CD4-positive, alpha-beta T cell treated with Interleukin-15 for 4 hours (primary cell): ENCODE results near the gene SELPLG.
"Not testable (repeated sequence)": the region's sequence is repeated elsewhere in the genome, so short reads cannot be mapped to it uniquely, and the experiment has no call there.

Source experiments
- DNase-seq: peaks from one replicate; pipeline ENCODE4 v3.0.0-alpha.2; 2020; ENCODE audit warnings: low spot score

SELPLG gene

DNA sequence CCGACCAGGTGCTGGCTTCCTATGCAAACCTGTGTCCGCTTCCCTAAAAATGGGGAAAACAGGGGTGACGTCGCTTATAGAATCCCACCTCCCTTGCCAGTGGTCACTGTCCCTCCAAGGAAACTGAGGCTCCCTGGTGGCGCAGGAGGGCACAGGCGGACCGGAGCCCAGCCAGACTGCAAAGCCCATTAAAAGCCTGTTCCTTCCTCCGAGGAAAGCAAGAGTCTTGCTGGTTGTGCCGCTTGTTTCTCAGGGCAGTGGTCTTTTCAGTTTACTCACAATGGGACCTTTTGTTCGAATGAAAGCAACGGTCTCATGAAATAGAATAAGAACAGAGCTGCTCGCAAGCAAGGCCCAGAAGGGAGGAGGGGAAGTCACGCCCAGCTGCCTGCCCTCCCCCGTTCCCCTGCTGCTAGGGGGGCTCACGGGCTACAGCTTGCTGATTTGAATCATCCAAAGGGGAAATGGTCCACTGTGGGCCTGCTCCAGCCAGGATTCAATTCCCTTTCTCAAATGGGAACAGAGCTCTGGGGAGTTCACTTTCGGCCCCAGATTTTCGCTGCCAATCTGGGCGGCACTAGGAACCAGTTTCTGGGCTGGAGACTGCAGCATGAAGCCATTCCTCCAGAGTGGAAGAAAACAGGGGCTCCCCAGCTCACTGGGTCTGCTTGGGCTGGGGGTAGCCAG is 4.6 kb upstream of the SELPLG start:
- DNase-seq, result no peak

DNA sequence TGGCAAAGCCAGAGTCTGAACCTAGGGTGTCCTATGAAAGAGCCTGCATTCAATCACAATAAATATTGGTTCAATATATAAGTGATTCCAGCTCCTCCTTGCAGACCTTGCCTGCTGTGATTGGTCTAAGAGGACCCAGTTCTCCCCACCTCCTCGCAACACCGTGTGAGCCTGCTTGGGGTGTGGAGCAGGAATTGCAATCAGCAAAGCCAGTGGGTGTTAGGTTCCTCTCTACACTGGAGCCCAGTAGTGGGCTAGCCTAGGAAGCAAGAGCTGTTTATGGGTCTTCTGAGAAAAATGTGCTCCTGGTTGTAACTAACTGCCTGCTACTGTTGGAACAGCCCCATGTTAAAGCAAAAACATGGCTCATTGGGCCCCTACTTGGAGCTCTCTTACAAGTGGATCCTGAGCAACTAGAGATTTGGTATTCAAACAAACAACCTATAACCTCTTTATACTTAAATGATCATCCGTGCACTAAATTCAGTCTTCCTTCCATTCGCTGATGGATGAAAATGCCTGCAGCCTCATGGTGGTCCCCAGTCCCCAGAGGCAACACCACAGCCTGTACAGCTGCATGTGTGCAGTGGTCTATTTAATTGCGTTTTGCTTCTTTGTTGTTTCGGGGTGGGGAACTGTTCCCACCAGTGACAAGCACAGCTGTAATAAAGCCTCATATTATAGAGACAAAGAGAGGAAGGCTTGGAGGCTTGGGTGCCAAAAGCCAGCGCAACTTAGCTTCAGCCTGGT is 3.7 kb upstream of the SELPLG start:
- DNase-seq, result no peak

DNA sequence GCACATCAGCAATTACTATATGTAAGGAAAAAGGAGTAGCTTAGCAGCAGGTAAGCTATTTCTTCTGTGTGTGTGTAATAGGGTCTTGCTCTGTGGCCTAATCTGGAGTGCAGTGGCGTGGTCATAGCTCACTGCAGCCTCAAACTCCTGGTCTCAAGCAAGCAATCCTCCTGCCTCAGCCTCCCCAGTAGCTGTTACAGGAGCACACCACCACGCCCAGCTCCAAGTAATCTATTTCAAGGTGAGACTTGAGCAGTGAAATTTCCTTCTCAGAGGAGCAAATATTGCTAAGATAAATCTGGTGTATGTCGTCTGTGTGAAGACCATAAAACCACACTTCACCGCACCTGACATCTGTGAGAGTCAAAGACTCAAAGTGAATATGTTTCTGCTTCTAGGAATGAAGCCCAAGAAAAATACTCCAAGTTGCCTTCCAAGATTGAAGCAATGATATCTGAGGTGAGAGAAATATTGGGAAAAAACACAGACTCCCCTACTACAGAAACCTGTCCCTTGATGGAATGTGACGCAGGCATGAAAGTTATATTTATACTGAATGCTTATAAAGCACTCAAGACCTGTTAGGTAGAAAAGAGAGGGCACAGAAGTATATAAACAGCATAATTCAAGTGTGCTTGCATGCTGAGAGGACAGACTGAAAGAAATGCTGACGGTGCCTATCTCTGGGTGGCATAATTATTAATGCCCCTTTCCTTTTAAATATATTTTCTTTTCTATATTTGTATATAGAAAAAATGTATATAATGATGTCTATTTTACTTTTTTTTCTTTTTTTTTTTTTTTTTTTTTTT is 2.5 kb upstream of the SELPLG start:
- no peak for DNase-seq

DNA sequence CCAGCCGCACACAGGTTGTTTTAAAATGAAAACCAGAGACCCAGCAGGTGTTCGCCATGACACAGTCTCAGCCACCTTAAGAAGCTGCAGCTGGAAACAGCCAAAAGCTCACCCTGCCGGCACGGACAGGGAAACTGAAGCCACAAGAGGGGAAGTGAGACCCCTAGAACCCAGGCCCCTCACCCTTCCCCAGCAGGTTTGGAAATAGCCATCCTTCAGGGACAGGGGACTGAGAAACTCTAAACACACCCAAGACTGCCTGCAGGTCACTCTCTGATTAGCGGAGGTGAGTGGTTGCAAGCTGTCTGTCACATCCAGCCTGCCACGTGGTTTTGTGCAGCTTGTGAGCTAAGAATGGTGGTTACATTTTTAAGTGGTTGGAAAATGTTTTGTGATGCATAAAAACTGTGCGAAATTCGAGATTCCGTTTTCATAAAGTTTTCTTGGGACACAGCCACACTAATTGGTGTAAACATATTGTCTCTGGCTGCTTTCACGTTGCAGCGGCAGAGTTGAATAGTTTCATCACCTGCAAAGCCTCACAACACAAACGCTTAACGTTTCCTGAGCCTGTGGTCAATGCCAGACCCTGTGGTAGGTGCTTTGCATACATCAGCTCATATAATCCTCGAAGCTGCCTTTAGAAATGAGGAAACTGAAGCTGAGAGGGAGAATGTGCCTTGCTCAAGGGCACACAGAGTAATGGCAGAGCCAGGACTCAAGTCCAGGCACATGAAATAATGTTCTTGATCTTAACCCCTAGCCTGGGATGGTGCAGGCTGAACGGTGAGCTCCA is 1.7 kb upstream of the SELPLG start:
- DNase-seq, result peak; percentile 56

DNA sequence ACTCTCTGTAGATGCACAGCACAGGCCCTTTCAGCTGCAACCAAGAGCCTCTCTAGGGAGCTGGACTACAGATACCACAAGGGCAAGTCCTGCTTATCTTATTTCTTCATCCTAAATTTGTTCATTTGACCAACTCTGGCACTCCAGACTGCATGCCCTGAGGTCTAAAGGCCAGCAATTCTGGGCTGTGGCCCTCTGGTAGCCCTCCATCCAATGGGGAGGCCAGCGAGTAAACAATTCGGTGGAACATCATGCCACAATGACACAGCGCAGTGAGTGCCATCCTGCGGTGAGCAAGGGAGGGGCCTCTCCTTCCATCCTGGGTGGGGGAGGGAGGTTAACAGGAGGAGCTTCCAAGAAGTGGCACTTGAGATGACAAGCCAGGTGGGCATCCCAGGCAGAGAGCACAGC is 652 bp upstream of the SELPLG start:
- DNase-seq, result peak; percentile 77

DNA sequence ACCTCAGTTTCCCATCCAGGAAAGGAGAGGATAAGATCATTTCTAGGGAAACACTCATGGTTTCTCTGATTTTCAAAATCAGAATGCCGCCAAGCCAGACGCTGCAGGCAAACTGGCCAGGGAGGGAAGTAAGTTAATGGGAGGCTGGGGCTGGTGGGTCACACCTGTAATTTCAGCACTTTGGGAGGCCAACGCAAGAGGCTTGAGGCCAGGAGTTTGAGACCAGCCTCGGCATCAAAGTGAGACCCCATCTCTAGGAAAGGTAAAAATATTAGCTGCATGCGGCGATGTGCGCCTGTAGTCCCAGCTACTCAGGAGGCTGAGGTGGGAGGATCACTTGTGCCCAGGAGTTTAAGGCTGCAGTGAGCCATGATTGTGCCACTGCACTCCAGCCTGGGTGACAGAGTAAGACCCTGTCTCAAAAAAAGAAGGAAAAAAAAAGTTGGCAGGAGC is 587 bp downstream of the SELPLG start:
- DNase-seq, result no peak

DNA sequence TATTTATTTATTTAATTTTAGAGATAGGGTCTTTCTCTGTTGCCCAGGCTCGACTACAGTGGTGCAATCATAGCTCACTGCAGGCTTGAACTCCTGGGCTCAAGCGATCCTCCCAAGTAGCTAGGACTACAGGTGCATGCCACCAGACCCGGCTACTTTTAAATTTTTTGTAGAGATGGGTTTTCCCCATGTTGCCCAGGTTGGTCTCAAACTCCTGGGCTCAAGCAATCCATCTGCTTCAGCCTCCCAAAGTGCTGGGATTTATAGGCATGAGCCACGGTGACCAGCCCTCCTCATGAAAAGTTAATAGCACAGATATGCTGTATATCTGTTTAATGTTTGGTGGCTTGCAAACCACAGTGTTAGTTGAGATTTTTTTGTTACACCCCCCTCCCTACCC is 2.4 kb downstream of the SELPLG start:
- DNase-seq, result not testable (repeated sequence)

DNA sequence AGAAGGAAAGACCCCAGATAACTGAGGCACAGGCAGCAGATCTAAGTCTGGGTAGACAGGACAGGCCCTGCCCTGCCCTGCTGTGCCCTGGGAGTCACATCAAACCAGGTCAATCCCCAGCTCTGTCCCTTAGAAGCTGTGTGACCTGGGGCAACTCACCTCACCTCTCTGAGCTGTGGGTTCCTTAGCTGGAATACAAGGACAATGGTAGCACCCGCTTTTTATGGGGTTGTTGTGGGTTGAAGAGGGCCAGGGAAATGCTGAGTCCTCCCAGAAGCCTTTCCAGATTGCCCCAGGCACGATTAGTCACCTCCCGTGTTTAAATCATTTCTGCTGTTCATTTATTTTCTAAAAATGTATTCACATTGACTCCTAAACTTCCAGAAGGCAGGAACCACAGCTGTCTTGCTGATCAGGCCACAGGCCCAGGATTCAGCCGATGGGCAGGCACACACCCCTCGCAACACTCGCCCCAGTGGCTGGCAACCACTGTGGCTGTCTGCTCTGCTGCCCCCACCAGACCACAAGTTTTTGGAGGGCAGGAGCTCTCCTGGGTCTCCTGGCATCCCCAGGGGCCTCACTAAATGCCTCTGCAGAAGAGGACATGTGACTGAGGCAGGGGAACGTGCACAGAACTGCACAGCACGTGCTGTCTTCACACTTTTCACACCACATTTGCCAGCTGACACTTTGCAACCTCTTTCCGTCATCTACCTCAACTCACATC is 3.0 kb downstream of the SELPLG start:
- no peak for DNase-seq

DNA sequence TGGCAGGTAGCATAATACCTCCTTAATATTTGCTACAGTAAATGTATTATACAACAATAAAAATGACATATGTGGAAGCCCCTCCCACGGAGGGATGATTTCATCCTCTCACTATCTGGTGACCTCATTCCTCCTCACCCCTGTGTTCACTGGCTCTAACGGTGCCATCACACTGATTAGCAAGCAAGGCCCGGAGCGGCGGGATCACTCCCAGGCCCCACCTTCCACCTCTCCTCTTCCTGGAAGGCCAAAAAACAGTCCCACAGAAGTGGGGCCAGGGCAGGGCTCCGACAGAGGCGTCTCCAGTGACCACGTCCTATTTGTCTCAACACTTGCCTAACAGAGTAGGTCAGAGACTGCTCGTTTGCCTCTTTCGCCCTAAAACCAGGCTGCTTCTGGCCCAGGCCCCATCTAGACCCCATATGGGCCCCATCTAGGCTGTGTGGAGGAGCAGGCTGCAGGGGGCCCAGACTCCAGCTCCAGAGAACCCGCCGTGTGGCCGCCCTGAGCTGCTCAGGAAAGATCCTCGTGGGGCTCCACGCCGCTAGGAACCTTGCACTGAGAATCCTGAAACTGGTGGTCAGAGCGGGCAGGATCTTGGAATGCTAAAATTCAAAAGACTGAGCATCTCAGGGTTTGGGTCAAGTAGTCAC is 3.7 kb downstream of the SELPLG start:
- DNase-seq, result peak; percentile 80

DNA sequence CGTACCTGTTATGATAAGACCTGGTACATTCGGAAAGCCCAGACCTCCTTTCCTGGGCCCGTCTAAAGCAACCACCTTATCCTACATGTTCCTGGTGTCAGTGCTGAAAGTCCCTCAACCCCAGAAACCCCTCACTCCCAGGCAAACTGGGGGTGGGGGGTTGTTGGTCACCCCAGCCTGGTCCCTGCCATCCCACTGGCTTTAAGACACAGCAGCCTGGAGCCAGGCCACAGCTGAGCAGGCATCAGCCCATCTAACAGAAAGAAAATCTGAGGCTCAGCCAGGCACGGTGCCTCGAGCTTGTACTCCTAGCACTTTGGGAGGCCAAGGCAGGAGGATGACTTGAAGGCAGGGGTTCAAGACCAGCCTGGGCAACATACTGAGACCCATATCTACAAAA is 4.5 kb downstream of the SELPLG start:
- DNase-seq, result no peak

DNA sequence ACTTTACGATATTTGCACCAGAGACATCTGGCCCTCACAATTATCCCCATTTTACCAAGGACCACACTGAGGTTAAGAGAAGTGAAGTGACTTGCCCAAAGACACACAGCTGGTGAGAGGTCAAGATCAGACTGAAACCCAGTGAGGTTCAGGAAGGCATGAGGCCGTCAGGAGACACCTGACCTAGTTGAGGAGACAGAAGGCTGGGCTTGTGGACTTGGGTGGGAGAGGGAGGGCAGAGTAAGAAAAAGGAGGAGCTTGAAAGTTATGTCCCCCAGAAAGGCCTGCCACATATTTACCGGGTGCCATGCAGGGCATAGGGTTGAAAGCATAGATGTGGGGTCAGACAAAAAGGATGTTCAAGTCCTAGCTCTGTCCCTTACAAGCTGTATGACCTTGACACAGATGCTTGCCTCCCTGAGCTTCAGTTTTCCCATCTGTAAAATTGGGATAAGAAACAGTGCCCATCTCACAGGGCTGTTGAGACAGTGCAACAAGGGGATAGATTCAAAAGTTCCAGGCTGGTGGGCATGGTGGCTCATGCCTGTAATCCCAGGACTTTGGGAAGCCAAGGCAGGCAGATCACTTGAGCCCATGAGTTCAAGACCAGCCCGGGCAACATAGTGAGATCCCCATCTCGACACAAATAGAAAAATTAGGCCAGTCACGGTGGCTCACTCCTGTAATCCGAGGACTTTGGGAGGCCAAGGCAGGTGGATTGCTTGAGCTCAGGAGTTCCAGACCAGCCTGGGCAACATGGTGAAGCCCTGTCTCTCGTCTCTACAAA is 6.4 kb downstream of the SELPLG start:
- DNase-seq, result no peak

DNA sequence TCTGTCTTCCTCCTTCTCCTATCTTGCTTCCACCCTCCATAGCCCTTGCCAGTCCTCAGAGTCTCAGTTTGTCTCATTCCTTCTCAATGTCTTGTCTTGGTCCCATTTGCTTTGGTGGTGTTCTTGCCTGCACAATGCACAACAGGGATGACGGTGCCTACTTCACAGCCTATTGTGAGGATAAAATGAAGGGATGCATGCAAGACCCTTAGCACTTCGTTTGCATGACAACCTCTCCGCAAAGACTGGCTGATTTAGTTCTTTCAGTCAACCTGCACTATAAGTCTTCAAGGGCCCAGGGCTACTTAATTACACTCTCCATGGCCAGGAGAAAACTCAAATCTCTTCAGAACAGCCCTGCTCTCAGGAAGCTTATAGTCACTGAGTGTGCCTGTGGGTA is 8.5 kb downstream of the SELPLG start:
- DNase-seq, result no peak

DNA sequence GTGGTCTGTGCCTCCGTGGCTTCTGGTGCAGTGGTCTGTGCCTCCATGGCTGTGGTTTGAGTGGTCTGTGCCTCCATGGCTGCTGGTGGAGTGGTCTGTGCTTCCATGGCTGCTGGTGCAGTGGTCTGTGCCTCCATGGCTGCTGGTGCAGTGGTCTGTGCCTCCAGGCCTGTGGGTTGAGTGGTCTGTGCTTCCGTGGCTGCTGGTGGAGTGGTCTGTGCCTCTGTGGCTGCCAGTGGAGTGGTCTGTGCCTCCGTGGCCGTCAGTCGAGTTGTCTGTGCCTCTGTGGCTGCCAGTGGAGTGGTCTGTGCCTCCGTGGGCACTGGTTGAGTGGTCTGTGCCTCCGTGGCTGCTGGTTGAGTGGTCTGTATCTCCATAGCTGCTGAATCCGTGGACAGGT is 10.1 kb downstream of the SELPLG start:
- DNase-seq, result no peak

DNA sequence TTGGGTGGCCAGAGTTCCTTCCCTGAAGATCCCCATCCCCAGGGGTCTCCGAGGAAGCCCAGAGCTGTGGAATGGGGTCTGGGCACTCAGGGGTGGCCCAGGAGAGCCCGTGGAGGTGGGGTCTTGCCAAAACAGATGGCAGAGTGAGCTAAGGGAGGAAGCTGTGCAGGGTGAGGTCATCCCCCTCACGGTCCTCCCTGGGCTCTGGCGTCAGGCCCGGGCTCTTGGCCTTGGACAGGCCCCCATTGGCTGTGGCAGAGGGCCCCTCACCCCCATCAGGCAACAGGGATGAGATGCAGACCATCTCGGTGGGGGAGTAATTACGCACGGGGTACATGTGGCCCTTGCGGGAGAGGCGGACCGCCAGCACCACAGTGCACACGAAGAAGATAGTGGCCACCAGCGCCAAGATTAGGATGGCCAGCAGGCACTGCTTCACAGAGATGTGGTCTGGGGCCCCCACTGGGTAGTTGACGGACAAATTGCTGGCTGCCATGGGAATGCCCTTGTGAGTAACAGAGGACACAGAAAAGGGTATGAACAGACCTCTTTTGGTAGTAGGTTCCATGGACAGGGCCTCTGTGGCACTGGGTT is 10.7 kb downstream of the SELPLG start:
- no peak for DNase-seq

DNA sequence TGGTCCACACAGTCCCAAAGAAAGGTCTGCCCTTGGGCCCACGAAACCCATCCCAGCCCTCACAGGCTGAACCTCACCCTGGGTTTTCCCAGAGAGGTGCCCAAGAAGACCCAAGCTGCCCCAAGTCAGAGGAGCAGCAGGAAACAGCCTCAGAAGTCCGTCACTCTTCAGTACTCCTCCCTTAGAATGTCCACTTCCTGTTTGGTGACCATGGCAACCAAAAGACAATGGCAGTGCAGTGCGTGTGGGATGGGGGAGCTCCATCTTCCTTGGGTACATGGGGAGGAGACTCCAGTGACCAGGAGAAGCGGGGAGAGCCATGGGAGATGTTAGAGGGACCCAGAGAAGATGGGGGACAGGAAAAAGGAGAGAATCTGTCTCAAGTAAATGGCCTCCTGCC is 11.3 kb downstream of the SELPLG start:
- DNase-seq, result no peak

DNA sequence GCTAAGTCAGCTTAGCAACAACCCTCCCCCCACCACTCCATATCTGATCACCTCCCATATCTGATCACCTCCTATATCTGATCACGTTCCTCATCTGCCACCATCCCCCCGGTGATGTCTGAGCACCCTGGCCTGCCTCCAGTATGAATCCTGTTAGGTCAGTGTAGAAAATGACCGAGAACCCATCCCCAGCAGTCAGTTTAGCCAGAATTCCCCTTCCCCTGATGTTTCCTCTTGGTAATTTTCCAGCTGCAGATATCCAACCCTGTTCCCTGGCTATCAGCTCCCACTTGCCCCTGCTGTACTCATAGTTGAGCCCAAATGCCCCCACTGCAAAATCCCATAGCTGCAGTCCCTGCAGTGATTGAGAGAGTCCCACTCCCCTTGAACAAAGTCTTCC is 12.5 kb downstream of the SELPLG start:
- no peak for DNase-seq

DNA sequence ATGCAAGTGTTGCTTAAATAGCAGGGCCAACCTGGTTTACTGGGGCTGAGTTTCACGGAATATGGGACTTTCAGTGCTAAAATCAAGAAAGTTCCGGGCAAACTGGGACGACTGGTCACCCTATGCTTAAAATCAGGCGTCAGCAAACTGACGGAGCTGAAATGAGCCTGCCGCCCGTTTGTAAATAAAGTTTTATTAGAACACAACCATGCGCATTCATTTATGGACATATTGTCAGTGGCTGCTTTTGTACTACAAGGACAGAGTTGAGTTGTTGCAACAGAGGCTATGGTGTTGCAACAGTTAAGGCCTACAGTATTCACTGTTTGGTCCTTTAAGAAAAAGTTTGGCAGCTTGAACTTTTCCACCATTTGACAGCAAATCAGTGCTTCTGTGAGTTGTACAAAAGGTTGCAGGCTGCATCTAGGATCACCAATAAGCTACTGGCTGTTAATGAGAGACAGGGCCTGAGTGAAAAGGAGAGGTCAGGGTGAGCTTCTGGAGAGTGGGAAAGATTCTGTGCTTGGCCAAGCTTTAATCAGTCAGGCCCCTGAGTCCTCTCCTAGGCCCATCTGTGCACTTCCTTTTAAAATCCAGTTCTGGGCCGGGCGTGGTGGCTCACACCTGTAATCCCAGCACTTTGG is 13.3 kb downstream of the SELPLG start:
- no peak for DNase-seq

DNA sequence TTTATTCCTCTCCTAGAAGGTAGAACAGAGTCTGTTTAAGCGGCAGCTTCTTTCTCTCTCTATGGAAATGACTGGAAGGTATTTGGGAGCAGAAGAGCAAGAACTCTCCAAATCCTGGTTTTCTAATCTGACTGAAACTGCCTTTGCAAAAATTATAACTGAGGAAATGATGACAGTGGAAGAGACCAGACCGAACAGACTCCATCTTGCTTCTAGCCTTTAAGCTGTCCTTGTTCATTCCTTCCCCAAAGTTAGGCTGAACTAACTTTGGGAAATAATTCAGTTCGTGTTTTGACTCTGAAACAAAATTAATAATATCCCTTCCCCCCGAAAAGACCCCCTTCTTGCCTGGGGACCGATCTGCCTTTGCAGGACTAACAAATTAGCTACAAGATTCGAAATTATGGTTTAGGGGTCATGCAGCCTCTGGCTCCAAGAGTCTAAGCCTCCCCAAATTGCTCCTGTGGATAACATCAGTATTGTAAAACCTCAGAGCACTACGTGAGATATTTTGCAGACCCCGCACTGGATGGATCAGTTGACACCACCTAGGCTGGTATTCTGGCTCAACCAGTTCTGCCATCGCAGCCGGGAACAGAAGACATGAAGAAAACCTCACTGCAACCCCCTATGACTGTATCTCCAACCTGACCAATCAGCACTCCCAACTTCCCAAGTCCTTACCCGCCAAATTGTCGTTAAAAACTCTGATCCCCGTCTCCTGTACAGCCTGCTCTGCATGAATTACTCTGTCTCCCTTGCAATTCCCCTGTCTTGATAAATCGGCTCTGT is 14.1 kb downstream of the SELPLG start:
- DNase-seq, result no peak
